ENCODE measurements around the gene PAXX.

DNA sequence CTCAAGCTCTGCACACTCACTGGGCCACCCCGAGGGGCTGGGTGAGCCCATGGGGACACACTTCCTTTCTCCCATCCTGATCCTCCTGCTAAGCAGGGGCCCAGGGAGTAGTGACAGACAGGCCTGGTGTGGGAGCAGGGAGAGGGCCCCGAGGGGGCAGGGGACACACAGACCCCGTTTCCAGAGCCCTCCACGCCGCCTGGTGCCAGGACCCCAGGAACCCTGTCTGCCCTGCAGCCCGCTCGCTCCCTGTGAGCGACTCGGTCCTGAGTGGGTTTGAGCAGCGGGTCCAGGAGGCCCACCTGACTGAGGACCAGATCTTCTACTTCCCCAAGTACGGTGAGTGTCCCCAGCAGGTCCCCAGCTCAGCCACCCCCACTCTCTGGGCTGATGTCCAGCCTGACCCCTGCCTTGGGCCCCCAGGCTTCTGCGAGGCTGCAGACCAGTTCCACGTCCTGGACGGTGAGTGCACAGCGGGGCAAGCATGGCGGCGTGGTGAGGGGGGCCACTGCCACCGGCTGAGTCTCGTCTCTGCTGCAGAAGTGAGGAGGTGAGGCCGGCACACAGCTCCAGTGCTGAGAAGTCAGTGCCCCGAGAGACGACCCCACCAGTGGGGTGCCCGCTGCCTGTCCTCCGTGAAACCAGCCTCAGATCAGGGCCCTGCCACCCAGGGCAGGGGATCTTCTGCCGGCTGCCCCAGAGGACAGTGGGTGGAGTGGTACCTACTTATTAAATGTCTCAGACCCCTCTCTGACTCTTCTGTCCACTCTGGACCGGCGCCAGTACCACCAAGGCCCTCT, 45.8 kb upstream of the PAXX start:
- TF ChIP-seq POLR2A (IDR thresholded peaks at IDR 0.05; ENCODE audit: low read length): no peak
- TF ChIP-seq GATA1 (IDR thresholded peaks at IDR 0.05; ENCODE audit: low read depth, low read length): no peak
